DND-41 (cell line): ENCODE measurements around the gene SLC22A12.

Source experiments
- EZH2 ChIP-seq: IDR thresholded peaks from 3 replicates; pipeline ENCODE4 v1.6.1; 2012; ENCODE audit warnings: borderline replicate concordance, low read depth, mild to moderate bottlenecking, moderate library complexity, low read length, inconsistent platforms; ENCODE audit not compliant: severe bottlenecking
- TF ChIP-seq, protein P1 (sequence below): IDR thresholded peaks from 2 replicates; pipeline ENCODE4 v1.5.1; 2012; ENCODE audit warnings: borderline replicate concordance, low read length, moderate library complexity, mild to moderate bottlenecking; ENCODE audit not compliant: poor library complexity, severe bottlenecking; ENCODE audit errors: extremely low read depth

DNA sequence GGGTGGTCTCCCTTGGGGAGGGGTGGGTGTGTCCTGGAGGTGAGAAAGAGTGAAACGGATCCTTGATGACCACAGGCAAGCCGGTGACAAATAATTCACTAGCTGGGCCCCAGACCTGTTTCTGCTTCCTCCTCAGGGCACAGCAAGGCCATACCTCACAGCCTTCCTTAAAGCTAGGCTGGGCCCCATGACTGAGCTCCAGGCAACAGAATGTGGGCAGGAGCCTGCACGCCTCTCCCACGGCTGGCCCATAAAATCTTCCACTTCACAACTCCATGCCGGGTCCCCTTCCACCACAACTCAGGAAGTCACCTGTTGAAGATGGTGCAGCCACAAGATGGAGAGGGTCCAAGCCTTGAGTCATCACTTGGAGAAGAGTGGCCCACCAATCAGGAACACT is 23.9 kb downstream of the SLC22A12 start:
- TF ChIP-seq, protein P1, sequence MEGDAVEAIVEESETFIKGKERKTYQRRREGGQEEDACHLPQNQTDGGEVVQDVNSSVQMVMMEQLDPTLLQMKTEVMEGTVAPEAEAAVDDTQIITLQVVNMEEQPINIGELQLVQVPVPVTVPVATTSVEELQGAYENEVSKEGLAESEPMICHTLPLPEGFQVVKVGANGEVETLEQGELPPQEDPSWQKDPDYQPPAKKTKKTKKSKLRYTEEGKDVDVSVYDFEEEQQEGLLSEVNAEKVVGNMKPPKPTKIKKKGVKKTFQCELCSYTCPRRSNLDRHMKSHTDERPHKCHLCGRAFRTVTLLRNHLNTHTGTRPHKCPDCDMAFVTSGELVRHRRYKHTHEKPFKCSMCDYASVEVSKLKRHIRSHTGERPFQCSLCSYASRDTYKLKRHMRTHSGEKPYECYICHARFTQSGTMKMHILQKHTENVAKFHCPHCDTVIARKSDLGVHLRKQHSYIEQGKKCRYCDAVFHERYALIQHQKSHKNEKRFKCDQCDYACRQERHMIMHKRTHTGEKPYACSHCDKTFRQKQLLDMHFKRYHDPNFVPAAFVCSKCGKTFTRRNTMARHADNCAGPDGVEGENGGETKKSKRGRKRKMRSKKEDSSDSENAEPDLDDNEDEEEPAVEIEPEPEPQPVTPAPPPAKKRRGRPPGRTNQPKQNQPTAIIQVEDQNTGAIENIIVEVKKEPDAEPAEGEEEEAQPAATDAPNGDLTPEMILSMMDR: no peak
- TF ChIP-seq EZH2: no peak
